Glomerular visceral epithelial cell (primary cell): ENCODE measurements around the gene FAM20C.
"Not testable (repeated sequence)": the region's sequence is repeated elsewhere in the genome, so short reads cannot be mapped to it uniquely, and the experiment has no call there.

Source experiments
- DNase-seq: peaks from one replicate; pipeline ENCODE4 v3.0.0-alpha.2; 2016; ENCODE audit errors: extremely low spot score

Gene FAM20C

GRCh38 chr7:242826-243579 is 50.6 kb downstream of the FAM20C start:
- DNase-seq, result not testable (repeated sequence)

- DNase-seq, result not testable (repeated sequence)
These were observed 51.2 kb downstream of the FAM20C start for GRCh38 chr7:243580-243978.

- DNase-seq, result no peak
These were observed 52.6 kb downstream of the FAM20C start for GRCh38 chr7:244974-245373.

GRCh38 chr7:245574-246295 is 53.4 kb downstream of the FAM20C start:
- no peak for DNase-seq

GRCh38 chr7:246451-246850 is 54.1 kb downstream of the FAM20C start:
- no peak for DNase-seq

GRCh38 chr7:247181-247580 is 54.8 kb downstream of the FAM20C start:
- DNase-seq, result no peak

- no peak for DNase-seq
These were observed 55.3 kb downstream of the FAM20C start for GRCh38 chr7:247636-248035.

GRCh38 chr7:248732-249435 is 56.5 kb downstream of the FAM20C start:
- no peak for DNase-seq

- DNase-seq, result no peak
These were observed 57.6 kb downstream of the FAM20C start for GRCh38 chr7:249989-250388.

GRCh38 chr7:250523-250922 is 58.2 kb downstream of the FAM20C start:
- DNase-seq, result no peak

GRCh38 chr7:251005-251404 is 58.6 kb downstream of the FAM20C start:
- DNase-seq, result no peak

GRCh38 chr7:251446-252175 is 59.2 kb downstream of the FAM20C start:
- no peak for DNase-seq

- no peak for DNase-seq
These were observed 60.0 kb downstream of the FAM20C start for GRCh38 chr7:252216-252965.

- no peak for DNase-seq
These were observed 60.6 kb downstream of the FAM20C start for GRCh38 chr7:252981-253380.

GRCh38 chr7:253581-254336 is 61.4 kb downstream of the FAM20C start:
- no peak for DNase-seq

- DNase-seq, result no peak
These were observed 62.1 kb downstream of the FAM20C start for GRCh38 chr7:254337-255037.

GRCh38 chr7:255038-255435 is 62.7 kb downstream of the FAM20C start:
- no peak for DNase-seq

GRCh38 chr7:255721-256361 is 63.5 kb downstream of the FAM20C start:
- DNase-seq, result no peak

- no peak for DNase-seq
These were observed 64.1 kb downstream of the FAM20C start for GRCh38 chr7:256461-256940.
